Naive B cell (primary cell): ENCODE measurements around the gene NID1. TPM values are rescaled to one million over a fixed set of nuclear protein-coding genes. Genes with fewer than 3 reads are reported as not detected.

Source experiments
- ATAC-seq, 2 donors: fragments of 150-1000 bp; cut with Tn5 transposase; 2 replicates each; pipeline ENCODE4 v1.10.0; 2021; ENCODE audit warnings: low read depth in 2 of 2, mild to moderate bottlenecking in 2 of 2, moderate library complexity in 2 of 2
- DNase-seq: peaks from one replicate; pipeline ENCODE4 v3.0.0; 2022
- H3K27ac Mint-ChIP-seq, 6 donors: one replicate each; pipeline ENCODE4 v1.8.0; 2020 to 2022; ENCODE audit warnings: mild to moderate bottlenecking in 6 of 6, mixed read lengths in 6 of 6, moderate library complexity in 5 of 6, inconsistent platforms in 2 of 6
- H3K27me3 Mint-ChIP-seq, 3 donors: one replicate each; pipeline ENCODE4 v1.8.0; 2021 to 2022; ENCODE audit warnings: mixed read lengths in 3 of 3, mild to moderate bottlenecking in 1 of 3
- H3K36me3 Mint-ChIP-seq, 2 donors: one replicate each; pipeline ENCODE4 v1.8.0; 2020 to 2022; ENCODE audit warnings: mixed read lengths in 2 of 2, inconsistent platforms in 1 of 2, mild to moderate bottlenecking in 1 of 2
- H3K4me1 Mint-ChIP-seq, 3 donors: one replicate each; pipeline ENCODE4 v1.8.0; 2020 to 2022; ENCODE audit warnings: mixed read lengths in 3 of 3, inconsistent platforms in 1 of 3, mild to moderate bottlenecking in 1 of 3, moderate library complexity in 1 of 3
- H3K4me3 Mint-ChIP-seq, 8 donors: one replicate each; pipeline ENCODE4 v1.8.0; 2020 to 2022; ENCODE audit warnings: mild to moderate bottlenecking in 8 of 8, mixed read lengths in 8 of 8, moderate library complexity in 8 of 8, inconsistent platforms in 2 of 8
- H3K9me3 Mint-ChIP-seq, 7 donors: one replicate each; pipeline ENCODE4 v1.8.0; 2020 to 2022; ENCODE audit warnings: mixed read lengths in 7 of 7, mild to moderate bottlenecking in 5 of 7, inconsistent platforms in 2 of 7, moderate library complexity in 1 of 7
- polyA plus RNA-seq, 6 donors: library from polyadenylated mRNA; unstranded; fragments of 300-500 nt; fragmentation: Illumina TruSeq; gene quantifications; one replicate each; pipeline ENCODE4 v1.2.3, GENCODE V29; 2021; ENCODE audit warnings: low read depth in 6 of 6

The NID1 gene
- polyA plus RNA-seq, 6 donors from 2014 or later: not detected

- Mint-ChIP-seq H3K27me3 (peaks cover 14 to 24% (median 14%) of the 10 kb centered on the region in 3 donors), H3K36me3 (no peaks in the 10 kb centered on the region), H3K9me3 (peaks cover 0 to 3% (median 0%) of the 10 kb centered on the region in 7 donors), H3K4me3 (no peak overlapping the region), H3K27ac (peak overlapping the region in 1 of 6 donors; percentile 74), H3K4me1 (peaks cover 4 to 9% (median 7%) of the 10 kb centered on the region in 3 donors)
- ATAC-seq (no peak), DNase-seq (no peak)
Measured at GRCh38 chr1:236051242-236051791, 13.6 kb downstream of the NID1 start.

DNA sequence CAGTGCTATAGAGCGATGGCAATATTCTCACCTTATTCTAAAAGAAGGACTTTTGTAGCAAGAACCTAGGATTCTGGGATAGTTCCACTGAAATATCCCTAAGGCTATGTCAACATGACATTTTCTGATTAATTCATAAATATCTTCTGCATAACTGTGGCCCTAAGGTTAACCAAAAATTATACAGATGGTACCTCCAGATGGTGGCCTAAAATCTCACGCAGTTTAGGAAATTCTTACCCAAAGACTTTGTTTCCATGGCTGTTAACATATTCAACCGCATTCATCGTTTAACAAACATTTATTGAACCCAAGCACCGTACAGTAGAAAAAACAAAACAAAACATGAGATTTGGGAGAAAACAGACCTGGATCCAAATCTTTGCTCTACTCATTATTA, 19.1 kb downstream of the NID1 start:
- H3K4me1 Mint-ChIP-seq: no peaks in the 10 kb centered on the region
- H3K36me3 Mint-ChIP-seq: peaks cover 0 to 9% of the 10 kb centered on the region in 2 donors

DNA sequence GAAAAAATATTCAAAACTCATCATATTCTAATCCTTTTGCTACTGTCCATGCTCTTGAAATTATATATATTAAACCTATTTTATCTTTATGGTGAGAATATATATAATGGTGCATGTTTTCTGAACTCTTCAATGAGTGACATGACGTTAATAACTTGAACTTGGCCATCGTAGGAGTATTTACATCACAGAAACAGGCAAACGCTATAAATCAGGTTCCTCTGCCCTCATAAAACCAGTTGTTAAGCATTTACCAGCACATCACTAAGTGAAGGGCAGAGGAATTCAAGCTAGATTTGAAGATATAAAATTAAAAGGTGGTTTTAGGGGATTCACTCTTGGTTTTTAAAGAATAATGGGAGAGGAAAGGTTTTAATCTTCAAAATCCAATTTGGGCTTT, 20.5 kb downstream of the NID1 start:
- no peak overlapping the region for H3K4me3 Mint-ChIP-seq
- no peaks in the 10 kb centered on the region for H3K4me1 Mint-ChIP-seq
- peaks cover 4 to 26% (median 24%) of the 10 kb centered on the region in 3 donors for H3K27me3 Mint-ChIP-seq
- DNase-seq (no peak), ATAC-seq (no peak)
- peaks cover 0 to 11% (median 3%) of the 10 kb centered on the region in 7 donors for H3K9me3 Mint-ChIP-seq
- H3K27ac Mint-ChIP-seq: no peak overlapping the region
- peaks cover 0 to 9% of the 10 kb centered on the region in 2 donors for H3K36me3 Mint-ChIP-seq

More for the DNA sequence above, 19.1 kb downstream of the NID1 start:
- ATAC-seq (no peak), DNase-seq (no peak)
- Mint-ChIP-seq H3K27ac (no peak overlapping the region), H3K27me3 (peaks cover 0 to 24% (median 22%) of the 10 kb centered on the region in 3 donors), H3K4me3 (no peak overlapping the region), H3K9me3 (peaks cover 0 to 11% (median 3%) of the 10 kb centered on the region in 7 donors)

- peaks cover 0 to 11% (median 3%) of the 10 kb centered on the region in 7 donors for H3K9me3 Mint-ChIP-seq
- H3K27me3 Mint-ChIP-seq: peaks cover 4 to 34% (median 31%) of the 10 kb centered on the region in 3 donors
- no peak overlapping the region for H3K4me3 Mint-ChIP-seq
- no peaks in the 10 kb centered on the region for H3K4me1 Mint-ChIP-seq
- peaks cover 0 to 9% of the 10 kb centered on the region in 2 donors for H3K36me3 Mint-ChIP-seq
- DNase-seq (no peak), ATAC-seq (no peak)
- H3K27ac Mint-ChIP-seq: no peak overlapping the region
Measured at GRCh38 chr1:236041631-236042618, 23.0 kb downstream of the NID1 start.

DNA sequence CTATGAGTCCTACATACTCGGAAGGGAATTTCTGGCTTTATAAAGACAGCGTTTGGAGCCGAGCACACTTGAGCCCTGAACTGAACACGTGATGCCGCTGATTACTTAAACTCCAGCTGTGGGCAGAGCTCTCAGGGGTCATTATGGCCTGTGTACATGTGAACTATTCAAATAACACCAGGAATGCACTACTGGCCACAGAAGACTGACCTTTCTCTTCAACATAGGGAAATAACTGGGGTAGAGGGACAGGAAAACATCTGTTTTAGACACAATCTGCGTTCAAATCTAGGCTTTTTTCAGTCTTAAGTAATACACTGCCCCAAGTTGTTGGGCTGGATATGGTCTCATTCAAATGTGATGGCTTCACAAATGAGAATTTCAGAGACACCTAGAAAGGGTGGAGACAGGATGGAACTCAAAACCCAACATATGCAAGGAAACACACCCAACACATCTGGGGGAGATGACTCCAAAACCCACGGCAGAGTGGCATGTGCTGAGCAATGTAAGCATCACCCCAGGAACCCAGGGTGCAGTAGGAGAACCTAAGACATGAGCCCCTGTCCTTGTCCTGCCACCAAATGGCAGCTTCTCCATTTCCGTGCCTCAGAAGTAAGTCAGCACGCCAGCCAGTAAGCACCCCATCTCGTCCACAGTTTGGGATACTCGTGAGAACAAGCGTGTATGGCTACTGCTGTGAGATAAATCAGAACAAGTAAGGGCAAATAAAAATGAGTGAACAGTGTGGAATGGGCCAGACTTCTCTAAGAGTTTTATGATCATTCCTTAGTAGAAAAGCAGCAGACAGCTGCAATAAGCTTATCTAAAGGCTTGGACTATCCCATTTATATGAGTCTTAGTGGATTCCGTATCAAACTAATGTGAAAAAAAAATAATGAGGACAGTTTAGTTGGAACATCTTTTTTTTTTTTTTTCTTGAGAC, 24.9 kb downstream of the NID1 start:
- Mint-ChIP-seq H3K4me3 (no peak overlapping the region), H3K36me3 (peaks cover 0 to 9% of the 10 kb centered on the region in 2 donors), H3K27ac (no peak overlapping the region), H3K27me3 (peaks cover 4 to 34% (median 31%) of the 10 kb centered on the region in 3 donors), H3K9me3 (peaks cover 0 to 11% (median 3%) of the 10 kb centered on the region in 7 donors), H3K4me1 (no peaks in the 10 kb centered on the region)
- DNase-seq (no peak), ATAC-seq (no peak)

GRCh38 chr1:236038034-236038433, 26.9 kb downstream of the NID1 start:
- ATAC-seq (no peak), DNase-seq (no peak)
- H3K27me3 Mint-ChIP-seq: peaks cover 4 to 29% (median 29%) of the 10 kb centered on the region in 3 donors
- H3K4me1 Mint-ChIP-seq: no peaks in the 10 kb centered on the region
- H3K4me3 Mint-ChIP-seq: no peak overlapping the region
- H3K27ac Mint-ChIP-seq: no peak overlapping the region
- H3K9me3 Mint-ChIP-seq: peaks cover 0 to 8% (median under 1%) of the 10 kb centered on the region in 7 donors
- H3K36me3 Mint-ChIP-seq: peaks cover 0 to 5% of the 10 kb centered on the region in 2 donors

- Mint-ChIP-seq H3K4me3 (no peak overlapping the region), H3K9me3 (no peaks in the 10 kb centered on the region), H3K36me3 (no peaks in the 10 kb centered on the region), H3K4me1 (no peaks in the 10 kb centered on the region), H3K27me3 (peaks cover 4 to 15% (median 12%) of the 10 kb centered on the region in 3 donors), H3K27ac (no peak overlapping the region)
- ATAC-seq (no peak), DNase-seq (no peak)
Measured at GRCh38 chr1:236035681-236036101, 29.2 kb downstream of the NID1 start.

GRCh38 chr1:236033336-236033735, 31.6 kb downstream of the NID1 start:
- DNase-seq: no peak
- H3K36me3 Mint-ChIP-seq: no peaks in the 10 kb centered on the region
- H3K27me3 Mint-ChIP-seq: peaks cover 0 to 12% (median 7%) of the 10 kb centered on the region in 3 donors
- H3K9me3 Mint-ChIP-seq: no peaks in the 10 kb centered on the region
- no peak for ATAC-seq
- no peak overlapping the region for H3K4me3 Mint-ChIP-seq
- no peaks in the 10 kb centered on the region for H3K4me1 Mint-ChIP-seq
- no peak overlapping the region for H3K27ac Mint-ChIP-seq

DNA sequence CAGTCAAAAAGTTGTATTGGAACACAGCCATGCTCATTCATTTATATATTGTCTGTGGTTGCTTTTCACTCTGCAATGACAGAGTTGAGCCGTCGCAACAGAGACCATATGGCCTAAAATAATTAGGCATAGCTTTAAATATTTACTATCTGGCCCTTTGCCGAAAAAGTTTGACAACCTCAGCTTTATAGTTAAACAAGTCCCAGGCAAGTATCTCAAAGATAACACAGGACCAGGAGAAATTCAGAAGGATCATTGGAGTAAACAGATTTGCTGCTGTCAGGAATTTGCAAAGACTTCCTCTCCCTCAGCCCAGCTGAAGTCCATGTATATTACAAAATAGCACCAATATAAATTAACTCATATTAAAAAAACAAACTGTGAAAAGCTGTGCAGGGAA, 34.4 kb downstream of the NID1 start:
- H3K9me3 Mint-ChIP-seq: no peaks in the 10 kb centered on the region
- no peaks in the 10 kb centered on the region for H3K36me3 Mint-ChIP-seq
- H3K27me3 Mint-ChIP-seq: no peaks in the 10 kb centered on the region
- H3K4me3 Mint-ChIP-seq: no peak overlapping the region
- no peak for DNase-seq
- H3K4me1 Mint-ChIP-seq: peaks cover 0 to 4% (median 0%) of the 10 kb centered on the region in 3 donors
- ATAC-seq: no peak
- no peak overlapping the region for H3K27ac Mint-ChIP-seq

DNA sequence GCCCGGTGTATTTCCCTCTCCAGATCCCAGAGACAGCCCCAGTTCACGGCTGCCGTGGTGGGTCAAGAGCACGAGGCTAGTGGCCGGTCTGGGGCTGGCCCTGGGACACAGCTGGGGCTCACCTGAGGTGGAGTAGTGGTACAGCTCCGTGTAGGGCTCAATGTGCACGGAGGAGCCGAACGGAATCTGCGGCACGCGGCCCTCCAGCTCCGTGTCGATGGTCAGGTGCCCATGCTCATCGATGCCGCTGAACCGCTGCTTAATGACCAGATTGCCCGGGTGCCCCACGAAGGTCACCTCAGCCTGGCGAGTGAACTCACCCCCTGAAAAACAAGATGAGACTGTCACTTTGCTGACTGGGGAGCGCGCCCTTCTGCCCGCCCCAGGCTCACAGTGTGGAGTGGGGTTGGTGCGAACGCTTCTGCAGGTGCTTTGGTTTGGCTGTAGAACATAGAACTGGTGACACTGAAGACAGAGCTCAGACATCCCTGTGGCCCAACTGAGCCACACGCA, 35.4 kb downstream of the NID1 start:
- Mint-ChIP-seq H3K4me3 (no peak overlapping the region), H3K27ac (no peak overlapping the region), H3K36me3 (no peaks in the 10 kb centered on the region), H3K4me1 (peaks cover 0 to 4% (median 0%) of the 10 kb centered on the region in 3 donors), H3K27me3 (no peaks in the 10 kb centered on the region), H3K9me3 (no peaks in the 10 kb centered on the region)
- ATAC-seq: no peak
- DNase-seq: no peak

GRCh38 chr1:236027104-236027503, 37.8 kb downstream of the NID1 start:
- ATAC-seq: no peak
- no peaks in the 10 kb centered on the region for H3K9me3 Mint-ChIP-seq
- no peaks in the 10 kb centered on the region for H3K27me3 Mint-ChIP-seq
- peaks cover 0 to 4% (median 0%) of the 10 kb centered on the region in 3 donors for H3K4me1 Mint-ChIP-seq
- DNase-seq: no peak
- H3K4me3 Mint-ChIP-seq: no peak overlapping the region
- no peaks in the 10 kb centered on the region for H3K36me3 Mint-ChIP-seq
- H3K27ac Mint-ChIP-seq: peak overlapping the region in 1 of 6 donors; percentile 79

DNA sequence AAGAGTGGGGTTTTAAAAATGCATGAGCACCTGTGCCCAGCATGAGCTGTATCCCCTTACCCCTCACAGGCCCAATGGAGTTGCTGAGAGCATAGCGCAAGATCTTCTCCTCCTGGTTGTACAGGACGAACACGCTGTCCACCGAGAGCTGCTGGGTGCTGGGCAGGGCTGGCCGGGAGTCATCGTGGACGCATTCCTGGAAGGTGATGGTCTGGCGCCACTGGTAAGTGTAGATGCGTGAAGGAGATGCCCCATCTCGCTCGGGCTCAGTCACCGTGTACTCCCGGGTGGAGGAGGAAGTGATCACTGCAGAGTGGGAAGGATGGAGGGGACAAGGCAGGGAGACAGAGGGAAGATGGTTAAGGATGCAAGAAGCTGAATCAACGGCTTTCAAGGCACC, 39.1 kb downstream of the NID1 start:
- no peak for ATAC-seq
- Mint-ChIP-seq H3K27ac (no peak overlapping the region), H3K27me3 (peaks cover 0 to 2% (median 0%) of the 10 kb centered on the region in 3 donors)

DNA sequence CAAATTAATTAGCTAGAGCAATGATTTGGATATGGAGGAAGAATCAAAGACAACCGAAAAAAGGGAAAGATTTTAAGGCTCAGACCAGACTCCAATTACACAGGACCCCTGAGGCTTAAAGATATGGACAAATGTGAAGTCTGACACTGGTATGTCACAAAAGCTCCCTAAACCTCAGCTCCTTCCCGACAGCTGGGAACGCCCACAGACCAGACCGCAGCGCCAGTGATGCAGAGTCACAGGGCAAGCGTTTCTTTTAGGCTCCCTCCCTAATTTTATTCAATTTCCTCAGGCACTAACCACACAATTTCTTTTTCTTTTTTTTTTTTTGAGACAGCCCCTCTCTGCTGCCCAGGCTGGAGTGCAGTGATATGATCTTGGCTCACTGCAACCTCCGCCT, 40.2 kb downstream of the NID1 start:
- Mint-ChIP-seq H3K9me3 (no peaks in the 10 kb centered on the region), H3K27me3 (peaks cover 0 to 8% (median 0%) of the 10 kb centered on the region in 3 donors), H3K4me1 (peaks cover 0 to 4% (median 0%) of the 10 kb centered on the region in 3 donors), H3K4me3 (no peak overlapping the region), H3K27ac (no peak overlapping the region), H3K36me3 (no peaks in the 10 kb centered on the region)
- ATAC-seq (no peak), DNase-seq (no peak)

More for the DNA sequence above, 39.1 kb downstream of the NID1 start:
- H3K36me3 Mint-ChIP-seq: no peaks in the 10 kb centered on the region
- H3K4me1 Mint-ChIP-seq: peaks cover 0 to 4% (median 0%) of the 10 kb centered on the region in 3 donors
- H3K9me3 Mint-ChIP-seq: no peaks in the 10 kb centered on the region
- no peak for DNase-seq
- no peak overlapping the region for H3K4me3 Mint-ChIP-seq
